ENCODE results near the gene SLC39A11. TPM values are rescaled to one million over a fixed set of nuclear protein-coding genes. Genes with fewer than 3 reads are reported as not detected.
"Not testable (repeated sequence)": the region's sequence is repeated elsewhere in the genome, so short reads cannot be mapped to it uniquely, and the experiment has no call there.

The SLC39A11 gene
- total RNA-seq, 1 donor from 2014 or later = 13.0 TPM

DNA sequence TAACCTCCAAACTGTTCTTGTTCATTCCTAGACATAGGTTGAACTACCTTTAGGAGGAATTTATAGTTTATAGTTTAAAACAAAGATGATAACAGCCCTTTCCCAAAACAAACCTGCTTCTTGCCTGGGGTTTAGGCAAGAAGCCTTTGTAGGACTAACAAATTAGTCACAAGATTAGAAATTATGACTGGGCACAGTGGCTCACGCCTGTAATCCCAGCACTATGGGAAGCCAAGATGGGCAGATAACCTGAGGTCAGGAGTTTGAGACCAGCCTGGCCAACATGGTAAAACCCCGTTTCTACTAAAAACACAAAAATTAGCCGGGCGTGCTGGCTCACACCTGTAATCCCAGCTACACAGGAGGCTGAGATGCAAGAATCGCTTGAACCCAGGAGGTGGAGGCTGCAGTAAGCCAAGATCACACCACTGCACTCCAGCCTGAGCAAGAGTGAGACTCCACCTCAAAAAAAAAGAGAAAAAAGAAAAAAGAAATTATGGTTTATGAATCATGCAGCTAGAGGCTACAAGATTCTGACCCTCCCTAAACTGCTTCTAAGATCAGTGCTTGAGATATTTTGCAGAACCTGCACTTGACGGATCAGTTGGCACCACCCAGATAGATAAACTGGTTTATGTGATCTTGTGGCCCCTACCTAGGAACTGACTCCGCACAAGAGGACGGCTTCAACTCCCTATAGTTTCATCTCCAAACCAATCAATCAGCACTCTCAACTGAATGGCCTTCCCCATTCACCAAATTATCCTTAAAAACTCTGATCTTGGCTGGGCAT lies 5.7 kb upstream of the SLC39A11 start:
- peaks cover 0 to 14% (median 3%) of the 10 kb centered on the region in 3 donors for H3K27me3 ChIP-seq (ENCODE audit: control insufficient read depth in 3 of 3, insufficient read depth in 3 of 3, low read length in 3 of 3)
- not testable (repeated sequence) for H3K36me3 ChIP-seq (ENCODE audit: control insufficient read depth in 3 of 3, insufficient read depth in 3 of 3, low read length in 3 of 3); H3K4me1 ChIP-seq (ENCODE audit: control insufficient read depth in 3 of 3, insufficient read depth in 3 of 3, low read length in 3 of 3); H3K4me3 ChIP-seq (ENCODE audit: low read length in 3 of 3); H3K9ac ChIP-seq (ENCODE audit: low read depth in 1 of 3, low read length in 3 of 3); H3K27ac ChIP-seq (ENCODE audit: low read depth, low read length); H3K9me3 ChIP-seq (ENCODE audit: control insufficient read depth in 3 of 3, low read length in 3 of 3)

- Histone ChIP-seq H3K27me3 (ENCODE audit: control insufficient read depth in 3 of 3, insufficient read depth in 3 of 3, low read length in 3 of 3) (peaks cover 0 to 14% (median 3%) of the 10 kb centered on the region in 3 donors), H3K9me3 (ENCODE audit: control insufficient read depth in 3 of 3, low read length in 3 of 3) (no peaks in the 10 kb centered on the region), H3K36me3 (ENCODE audit: control insufficient read depth in 3 of 3, insufficient read depth in 3 of 3, low read length in 3 of 3) (no peaks in the 10 kb centered on the region), H3K4me1 (ENCODE audit: control insufficient read depth in 3 of 3, insufficient read depth in 3 of 3, low read length in 3 of 3) (peaks cover 7 to 14% (median 8%) of the 10 kb centered on the region in 3 donors), H3K27ac (ENCODE audit: low read depth, low read length) (no peak overlapping the region), H3K4me3 (ENCODE audit: low read length in 3 of 3) (no peak overlapping the region), H3K9ac (ENCODE audit: low read depth in 1 of 3, low read length in 3 of 3) (no peak overlapping the region)
These were observed 4.4 kb upstream of the SLC39A11 start for GRCh38 chr17:73096866-73097265.

- no peak overlapping the region for H3K9ac ChIP-seq (ENCODE audit: low read depth in 1 of 3, low read length in 3 of 3)
- H3K4me3 ChIP-seq (ENCODE audit: low read length in 3 of 3) = no peak overlapping the region
- no peak overlapping the region for H3K27ac ChIP-seq (ENCODE audit: low read depth, low read length)
- peaks cover 11 to 19% (median 11%) of the 10 kb centered on the region in 3 donors for H3K4me1 ChIP-seq (ENCODE audit: control insufficient read depth in 3 of 3, insufficient read depth in 3 of 3, low read length in 3 of 3)
- H3K27me3 ChIP-seq (ENCODE audit: control insufficient read depth in 3 of 3, insufficient read depth in 3 of 3, low read length in 3 of 3) = peaks cover 0 to 14% (median 3%) of the 10 kb centered on the region in 3 donors
- H3K9me3 ChIP-seq (ENCODE audit: control insufficient read depth in 3 of 3, low read length in 3 of 3) = no peaks in the 10 kb centered on the region
- no peaks in the 10 kb centered on the region for H3K36me3 ChIP-seq (ENCODE audit: control insufficient read depth in 3 of 3, insufficient read depth in 3 of 3, low read length in 3 of 3)
These were observed 3.7 kb upstream of the SLC39A11 start for GRCh38 chr17:73096211-73096610.

- H3K36me3 ChIP-seq (ENCODE audit: control insufficient read depth in 3 of 3, insufficient read depth in 3 of 3, low read length in 3 of 3) = peaks cover 0 to 2% (median 1%) of the 10 kb centered on the region in 3 donors
- peak overlapping the region in 2 of 3 donors; percentile 61 to 85 for H3K9ac ChIP-seq (ENCODE audit: low read depth in 1 of 3, low read length in 3 of 3)
- H3K27ac ChIP-seq (ENCODE audit: low read depth, low read length) = no peak overlapping the region
- no peaks in the 10 kb centered on the region for H3K9me3 ChIP-seq (ENCODE audit: control insufficient read depth in 3 of 3, low read length in 3 of 3)
- H3K4me3 ChIP-seq (ENCODE audit: low read length in 3 of 3) = peak overlapping the region in 2 of 3 donors; percentile 82 to 87
- H3K4me1 ChIP-seq (ENCODE audit: control insufficient read depth in 3 of 3, insufficient read depth in 3 of 3, low read length in 3 of 3) = peaks cover 11 to 19% (median 11%) of the 10 kb centered on the region in 3 donors
- H3K27me3 ChIP-seq (ENCODE audit: control insufficient read depth in 3 of 3, insufficient read depth in 3 of 3, low read length in 3 of 3) = peaks cover 0 to 10% (median 3%) of the 10 kb centered on the region in 3 donors
These were observed 798 bp upstream of the SLC39A11 start for GRCh38 chr17:73093286-73093685.

DNA sequence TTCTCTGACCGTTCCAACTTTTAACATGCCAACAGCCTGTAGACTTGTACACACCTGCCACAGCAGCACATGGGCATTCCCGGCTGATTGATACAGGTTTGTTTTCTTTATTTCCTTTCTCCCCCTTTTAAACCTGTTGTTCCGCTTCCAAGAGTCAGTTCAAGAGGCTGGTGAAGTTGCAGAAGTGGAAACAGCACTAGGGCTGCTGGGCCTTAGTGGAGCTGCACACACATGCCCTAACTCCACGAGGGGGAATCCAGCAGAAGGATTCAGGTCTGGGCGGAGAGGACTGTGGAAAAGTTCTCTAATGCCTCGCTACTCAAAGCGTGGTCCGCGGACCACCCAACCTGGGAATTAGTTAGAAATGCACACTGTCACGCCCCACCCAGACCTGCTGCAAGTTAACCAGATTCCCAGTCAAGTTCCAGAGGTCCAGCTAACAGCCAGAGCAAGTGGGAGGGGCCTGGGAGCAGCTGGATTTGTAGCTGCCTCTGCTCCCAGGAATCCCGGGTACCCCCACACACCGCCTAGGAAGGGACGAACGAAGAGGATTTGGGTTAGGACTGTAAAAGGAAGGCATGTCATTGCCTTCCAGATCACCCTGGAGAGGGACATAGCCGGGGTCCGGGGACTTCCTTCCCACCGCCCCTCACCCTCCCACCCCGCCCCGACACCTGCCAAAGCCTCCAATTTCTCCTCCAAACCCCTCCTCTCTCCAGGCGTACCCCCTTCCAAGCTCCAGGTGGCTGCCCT lies 542 bp downstream of the SLC39A11 start:
- no peaks in the 10 kb centered on the region for H3K9me3 ChIP-seq (ENCODE audit: control insufficient read depth in 3 of 3, low read length in 3 of 3)
- H3K9ac ChIP-seq (ENCODE audit: low read depth in 1 of 3, low read length in 3 of 3) = peak overlapping the region; percentile 61 to 85 (median 84)
- no peak overlapping the region for H3K27ac ChIP-seq (ENCODE audit: low read depth, low read length)
- peaks cover 0 to 10% (median 3%) of the 10 kb centered on the region in 3 donors for H3K27me3 ChIP-seq (ENCODE audit: control insufficient read depth in 3 of 3, insufficient read depth in 3 of 3, low read length in 3 of 3)
- H3K4me1 ChIP-seq (ENCODE audit: control insufficient read depth in 3 of 3, insufficient read depth in 3 of 3, low read length in 3 of 3) = peaks cover 11 to 17% (median 11%) of the 10 kb centered on the region in 3 donors
- peaks cover 5 to 7% (median 6%) of the 10 kb centered on the region in 3 donors for H3K36me3 ChIP-seq (ENCODE audit: control insufficient read depth in 3 of 3, insufficient read depth in 3 of 3, low read length in 3 of 3)
- H3K4me3 ChIP-seq (ENCODE audit: low read length in 3 of 3) = peak overlapping the region; percentile 82 to 90 (median 87)

DNA sequence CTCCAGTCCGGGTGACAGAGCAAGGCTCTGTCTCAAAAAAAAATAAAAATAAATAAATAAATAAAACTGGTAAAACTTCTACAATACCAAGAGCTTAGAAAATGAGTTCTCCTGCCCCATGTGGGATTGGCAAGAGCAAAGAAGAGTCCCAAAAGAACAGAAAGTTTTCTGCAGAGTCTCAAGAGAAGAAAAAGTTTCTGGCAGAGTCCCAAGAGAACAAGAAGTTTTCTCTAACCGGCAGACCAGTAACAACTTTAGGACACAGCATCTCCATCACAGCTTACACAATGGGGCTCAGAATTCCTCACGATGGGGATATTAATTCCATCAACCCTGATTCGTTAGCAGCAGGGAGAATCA lies 1.1 kb downstream of the SLC39A11 start:
- Histone ChIP-seq H3K4me3 (ENCODE audit: low read length in 3 of 3) (peak overlapping the region; percentile 82 to 90 (median 87)), H3K27me3 (ENCODE audit: control insufficient read depth in 3 of 3, insufficient read depth in 3 of 3, low read length in 3 of 3) (peaks cover 0 to 9% (median 3%) of the 10 kb centered on the region in 3 donors), H3K27ac (ENCODE audit: low read depth, low read length) (no peak overlapping the region), H3K4me1 (ENCODE audit: control insufficient read depth in 3 of 3, insufficient read depth in 3 of 3, low read length in 3 of 3) (peaks cover 11 to 15% (median 11%) of the 10 kb centered on the region in 3 donors), H3K36me3 (ENCODE audit: control insufficient read depth in 3 of 3, insufficient read depth in 3 of 3, low read length in 3 of 3) (peaks cover 5 to 7% (median 6%) of the 10 kb centered on the region in 3 donors), H3K9ac (ENCODE audit: low read depth in 1 of 3, low read length in 3 of 3) (peak overlapping the region in 1 of 3 donors; percentile 85), H3K9me3 (ENCODE audit: control insufficient read depth in 3 of 3, low read length in 3 of 3) (no peaks in the 10 kb centered on the region)

GRCh38 chr17:73090396-73091202 lies 1.9 kb downstream of the SLC39A11 start:
- Histone ChIP-seq H3K27ac (ENCODE audit: low read depth, low read length) (no peak overlapping the region), H3K27me3 (ENCODE audit: control insufficient read depth in 3 of 3, insufficient read depth in 3 of 3, low read length in 3 of 3) (peaks cover 0 to 1% (median 0%) of the 10 kb centered on the region in 3 donors), H3K9me3 (ENCODE audit: control insufficient read depth in 3 of 3, low read length in 3 of 3) (no peaks in the 10 kb centered on the region), H3K36me3 (ENCODE audit: control insufficient read depth in 3 of 3, insufficient read depth in 3 of 3, low read length in 3 of 3) (peaks cover 5 to 7% (median 6%) of the 10 kb centered on the region in 3 donors), H3K4me3 (ENCODE audit: low read length in 3 of 3) (no peak overlapping the region), H3K4me1 (ENCODE audit: control insufficient read depth in 3 of 3, insufficient read depth in 3 of 3, low read length in 3 of 3) (peaks cover 11 to 15% (median 11%) of the 10 kb centered on the region in 3 donors), H3K9ac (ENCODE audit: low read depth in 1 of 3, low read length in 3 of 3) (no peak overlapping the region)

DNA sequence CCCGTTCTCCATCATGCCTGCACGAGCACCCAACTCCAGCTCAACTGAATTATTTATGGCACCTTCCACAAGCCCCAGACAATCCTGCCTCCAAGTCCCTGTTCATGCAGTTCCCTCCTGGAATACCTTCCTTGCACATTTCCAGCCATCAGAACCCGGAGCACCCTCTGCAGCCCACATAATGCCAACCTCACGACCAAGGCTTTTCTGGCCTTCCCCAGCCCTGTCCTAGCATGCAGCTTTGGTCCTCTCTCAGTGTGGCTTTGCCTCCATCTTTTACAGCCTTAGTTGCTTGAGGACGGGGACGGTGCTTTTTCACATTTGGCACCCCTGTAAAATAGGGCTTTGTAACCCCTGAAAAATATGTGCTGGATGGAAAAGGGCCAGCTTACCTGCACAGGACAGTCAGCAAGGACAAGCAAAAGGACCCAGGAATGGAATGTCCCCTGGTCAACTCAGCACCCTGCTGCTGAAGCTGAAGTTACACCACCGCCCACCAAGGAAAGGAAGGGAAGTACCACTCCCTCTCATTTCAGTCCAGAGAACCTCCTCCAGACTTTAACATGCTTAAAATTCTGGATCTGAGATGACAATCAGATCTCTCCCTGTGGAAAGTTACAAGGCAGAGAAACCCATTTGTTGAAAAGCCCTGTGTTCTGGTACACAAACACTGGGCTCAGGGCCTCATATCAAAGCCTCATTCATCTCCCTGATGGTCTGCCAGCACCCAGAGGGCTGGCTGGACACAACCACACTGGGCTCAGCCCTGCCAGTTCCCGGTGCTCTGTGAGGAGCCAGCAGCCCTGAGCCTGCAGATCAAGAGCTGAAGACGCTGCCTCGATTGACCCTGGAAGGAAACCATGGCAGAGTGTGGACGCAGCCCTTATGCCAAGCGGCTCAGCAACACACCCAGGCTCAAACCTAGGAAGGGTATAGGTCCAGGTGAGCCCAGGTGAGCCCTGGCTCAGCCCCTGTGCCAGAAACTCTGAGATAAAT lies 2.9 kb downstream of the SLC39A11 start:
- H3K27me3 ChIP-seq (ENCODE audit: control insufficient read depth in 3 of 3, insufficient read depth in 3 of 3, low read length in 3 of 3) = no peaks in the 10 kb centered on the region
- H3K9me3 ChIP-seq (ENCODE audit: control insufficient read depth in 3 of 3, low read length in 3 of 3) = no peaks in the 10 kb centered on the region
- H3K27ac ChIP-seq (ENCODE audit: low read depth, low read length) = no peak overlapping the region
- H3K4me1 ChIP-seq (ENCODE audit: control insufficient read depth in 3 of 3, insufficient read depth in 3 of 3, low read length in 3 of 3) = peaks cover 11 to 18% (median 11%) of the 10 kb centered on the region in 3 donors
- no peak overlapping the region for H3K9ac ChIP-seq (ENCODE audit: low read depth in 1 of 3, low read length in 3 of 3)
- no peak overlapping the region for H3K4me3 ChIP-seq (ENCODE audit: low read length in 3 of 3)
- H3K36me3 ChIP-seq (ENCODE audit: control insufficient read depth in 3 of 3, insufficient read depth in 3 of 3, low read length in 3 of 3) = peaks cover 5 to 7% (median 6%) of the 10 kb centered on the region in 3 donors

DNA sequence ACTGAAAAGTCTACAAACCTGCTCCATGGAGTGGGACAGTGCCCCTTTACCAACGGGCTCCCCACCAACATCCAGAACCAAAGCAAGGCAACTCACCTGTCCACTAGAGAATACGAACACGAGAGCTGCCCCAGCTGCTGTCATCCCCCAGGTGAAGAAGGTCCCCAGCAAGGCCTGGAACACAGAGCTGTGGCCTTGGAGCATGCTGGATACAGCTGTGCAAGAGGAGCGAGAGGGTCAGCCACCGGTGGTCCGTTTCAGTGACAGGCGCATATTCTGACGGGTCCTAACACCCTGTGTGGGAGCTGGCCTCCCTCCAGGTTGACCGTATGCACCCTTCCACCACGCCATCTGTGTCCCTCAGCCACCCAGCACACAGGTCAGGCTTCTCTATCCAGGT lies 3.9 kb downstream of the SLC39A11 start:
- peaks cover 11 to 18% (median 11%) of the 10 kb centered on the region in 3 donors for H3K4me1 ChIP-seq (ENCODE audit: control insufficient read depth in 3 of 3, insufficient read depth in 3 of 3, low read length in 3 of 3)
- peaks cover 7 to 13% (median 8%) of the 10 kb centered on the region in 3 donors for H3K36me3 ChIP-seq (ENCODE audit: control insufficient read depth in 3 of 3, insufficient read depth in 3 of 3, low read length in 3 of 3)
- no peaks in the 10 kb centered on the region for H3K9me3 ChIP-seq (ENCODE audit: control insufficient read depth in 3 of 3, low read length in 3 of 3)
- H3K27ac ChIP-seq (ENCODE audit: low read depth, low read length) = no peak overlapping the region
- no peak overlapping the region for H3K9ac ChIP-seq (ENCODE audit: low read depth in 1 of 3, low read length in 3 of 3)
- H3K4me3 ChIP-seq (ENCODE audit: low read length in 3 of 3) = no peak overlapping the region
- no peaks in the 10 kb centered on the region for H3K27me3 ChIP-seq (ENCODE audit: control insufficient read depth in 3 of 3, insufficient read depth in 3 of 3, low read length in 3 of 3)
